Activated T-helper 2 cell treated with anti-CD3 and anti-CD28 coated beads, Interferon-gamma antibody, Interleukin-2, Interleukin-4, amounts not matched to agents 10 μg/mL and 5 μg/mL and 100 μg/mL, durations not matched to agents 14 hours and 24 hours and 36 hours (primary cell): ENCODE measurements around the gene PARP16. TPM values are rescaled to one million over a fixed set of nuclear protein-coding genes. Genes with fewer than 3 reads are reported as not detected.
A peak's percentile ranks its signal among the peaks of the same experiment; 100 is the strongest.
"Not testable (repeated sequence)": the region's sequence is repeated elsewhere in the genome, so short reads cannot be mapped to it uniquely, and the experiment has no call there.

ENCODE experiments used
- DNase-seq: peaks from one replicate; pipeline ENCODE4 v3.0.0; 2021; ENCODE audit warnings: low spot score
- H3K27ac Mint-ChIP-seq: one replicate; pipeline ENCODE4 v1.8.0; 2021; ENCODE audit warnings: mixed read lengths
- H3K27me3 Mint-ChIP-seq: one replicate; pipeline ENCODE4 v1.8.0; 2021; ENCODE audit warnings: low read depth, mixed read lengths
- H3K36me3 Mint-ChIP-seq: one replicate; pipeline ENCODE4 v1.8.0; 2021; ENCODE audit warnings: low read depth, mixed read lengths
- H3K4me1 Mint-ChIP-seq: one replicate; pipeline ENCODE4 v1.8.0; 2021; ENCODE audit warnings: low read depth, mixed read lengths
- H3K4me3 Mint-ChIP-seq: one replicate; pipeline ENCODE4 v1.8.0; 2021; ENCODE audit warnings: low read depth, mild to moderate bottlenecking, moderate library complexity, mixed read lengths
- H3K9me3 Mint-ChIP-seq: one replicate; pipeline ENCODE4 v1.8.0; 2021; ENCODE audit warnings: mixed read lengths
- intact Hi-C: fragments of 100-400 bp; cut with micrococcal nuclease; formaldehyde crosslinking; loops from one replicate; pipeline ENCODE4 v1.15.1; 2023
- total RNA-seq: library from RNA; stranded (reverse); gene quantifications from 2 replicates; pipeline ENCODE4 v1.2.3, GENCODE V29; 2022

Gene PARP16
- total RNA-seq, 1 donor from 2014 or later = 11.5 TPM

DNA sequence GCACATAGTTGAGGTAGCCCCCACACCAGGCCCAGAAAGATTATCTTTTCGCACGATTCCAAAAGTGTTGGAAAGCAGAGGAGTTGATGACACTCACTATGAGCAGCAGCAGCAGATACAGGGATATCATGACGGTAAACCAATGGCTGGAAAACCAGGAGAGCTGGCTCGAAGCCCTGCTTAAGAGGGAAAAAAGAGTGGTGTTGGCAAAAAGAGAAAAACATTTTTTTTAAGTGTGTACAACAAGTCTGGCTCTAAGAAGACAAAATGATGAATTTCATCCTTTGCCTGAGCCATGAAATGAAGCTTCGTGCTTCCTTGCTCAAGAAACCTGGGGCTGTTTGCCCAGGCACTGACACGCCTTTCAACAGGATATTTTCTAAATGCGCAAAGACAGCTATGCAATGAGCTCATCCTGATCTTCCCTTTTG lies 27.3 kb downstream of the PARP16 start:
- no peaks in the 10 kb centered on the region for H3K4me1 Mint-ChIP-seq
- DNase-seq = no peak
- H3K27me3 Mint-ChIP-seq = no peaks in the 10 kb centered on the region
- peaks cover 34% of the 10 kb centered on the region for H3K36me3 Mint-ChIP-seq
- H3K27ac Mint-ChIP-seq = no peak overlapping the region
- intact Hi-C loops = no loop called here
- no peak overlapping the region for H3K4me3 Mint-ChIP-seq
- H3K9me3 Mint-ChIP-seq = no peaks in the 10 kb centered on the region

DNA sequence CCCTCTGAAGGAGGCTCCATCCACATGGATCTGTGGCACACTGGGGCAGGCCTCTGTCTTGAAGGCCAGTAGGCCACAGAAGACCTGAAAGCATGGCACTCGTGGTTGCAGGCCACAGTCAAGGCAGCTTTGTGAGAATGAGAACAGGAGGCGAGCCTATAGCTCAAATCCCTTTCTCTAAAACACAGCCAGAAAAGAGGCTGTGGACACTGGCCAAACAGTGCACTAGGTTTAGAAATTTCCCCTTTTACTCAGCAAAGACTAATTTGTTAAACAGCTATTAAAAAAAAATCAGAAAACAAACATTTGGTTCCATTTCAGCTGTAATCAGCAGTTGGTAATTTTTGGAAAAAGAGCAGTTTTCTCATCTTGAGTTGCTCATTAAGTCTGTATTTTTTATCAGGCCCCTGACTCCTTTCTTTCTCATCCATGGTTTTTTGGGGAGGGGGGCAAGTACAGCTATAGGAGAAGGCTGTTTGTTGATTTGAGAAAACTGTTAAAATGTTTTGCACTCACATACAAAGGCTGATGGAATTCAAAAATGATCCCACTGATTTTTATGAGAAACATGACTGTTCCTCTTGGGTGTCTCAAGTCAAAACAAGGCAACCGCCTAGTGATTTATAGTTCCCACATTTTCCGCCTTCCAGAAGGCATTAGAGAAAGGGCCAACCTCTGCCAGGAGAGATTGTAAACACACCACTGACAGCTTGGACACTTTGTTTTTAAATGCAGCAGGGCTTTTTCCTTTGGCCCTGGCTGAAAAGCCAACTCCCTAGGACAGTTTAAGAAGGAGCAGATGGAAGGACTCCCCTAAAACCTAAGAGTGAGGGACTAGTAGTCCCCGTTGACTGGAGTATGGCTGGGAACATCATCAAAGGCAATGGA lies 28.1 kb downstream of the PARP16 start:
- H3K27ac Mint-ChIP-seq = no peak overlapping the region
- H3K36me3 Mint-ChIP-seq = peaks cover 34% of the 10 kb centered on the region
- H3K4me3 Mint-ChIP-seq = no peak overlapping the region
- intact Hi-C loops = no loop called here
- DNase-seq = no peak
- no peaks in the 10 kb centered on the region for H3K9me3 Mint-ChIP-seq
- H3K4me1 Mint-ChIP-seq = no peaks in the 10 kb centered on the region
- no peaks in the 10 kb centered on the region for H3K27me3 Mint-ChIP-seq

DNA sequence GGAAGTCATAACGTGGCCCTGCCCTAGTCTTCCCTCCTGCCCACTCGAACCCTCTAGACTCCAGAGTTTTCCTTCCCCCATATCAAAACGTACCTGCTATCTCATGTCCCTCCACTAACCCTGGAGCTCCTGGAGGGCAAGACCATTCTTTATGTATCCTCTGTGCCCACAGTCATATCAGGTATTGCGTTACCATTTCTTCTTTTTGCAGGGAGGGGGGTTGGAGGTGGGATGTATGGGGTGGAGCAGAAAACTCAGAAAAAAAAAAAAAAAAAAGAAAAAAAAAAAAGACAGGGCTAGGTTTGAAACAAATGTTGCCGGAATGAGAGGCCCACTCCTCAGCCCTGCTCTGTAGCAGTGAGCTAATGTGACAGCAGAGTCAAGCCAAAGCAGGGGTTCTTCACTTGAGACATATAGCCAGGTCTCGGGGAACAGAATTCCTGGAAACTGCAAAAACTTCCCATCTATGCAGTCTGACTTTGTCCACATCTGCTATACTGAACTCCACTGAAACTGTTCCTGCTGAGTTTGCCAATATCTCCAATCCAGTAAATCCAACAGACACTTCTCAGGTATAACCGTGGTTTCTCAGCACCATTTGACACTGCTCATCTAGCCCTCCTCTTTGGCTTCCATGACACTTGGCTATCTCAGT lies 31.1 kb downstream of the PARP16 start:
- H3K4me1 Mint-ChIP-seq = peaks cover under 1% of the 10 kb centered on the region
- intact Hi-C loops = no loop called here
- peaks cover 24% of the 10 kb centered on the region for H3K36me3 Mint-ChIP-seq
- no peak overlapping the region for H3K27ac Mint-ChIP-seq
- no peak overlapping the region for H3K4me3 Mint-ChIP-seq
- no peak for DNase-seq
- H3K27me3 Mint-ChIP-seq = no peaks in the 10 kb centered on the region
- no peaks in the 10 kb centered on the region for H3K9me3 Mint-ChIP-seq

DNA sequence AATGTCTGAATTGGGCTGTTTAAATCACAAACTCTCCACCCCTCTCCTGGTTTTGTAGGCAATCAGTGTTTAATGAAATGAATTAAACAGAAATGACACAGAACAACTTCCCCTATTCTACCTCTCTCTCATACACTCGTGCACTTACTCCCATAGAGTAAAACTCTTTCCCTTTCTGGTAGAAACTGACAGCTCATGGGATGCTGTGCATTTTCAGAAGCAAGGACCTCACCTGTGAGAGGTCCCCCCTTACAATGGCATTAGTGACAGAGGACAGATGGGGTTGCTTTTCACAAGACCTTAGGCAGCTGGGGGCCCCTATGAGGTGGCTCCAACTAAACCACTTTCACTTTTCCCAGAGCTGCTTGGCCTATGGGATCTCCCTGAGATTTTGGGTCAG lies 31.9 kb downstream of the PARP16 start:
- peaks cover 15% of the 10 kb centered on the region for H3K36me3 Mint-ChIP-seq
- DNase-seq = no peak
- H3K27ac Mint-ChIP-seq = no peak overlapping the region
- H3K9me3 Mint-ChIP-seq = no peaks in the 10 kb centered on the region
- H3K27me3 Mint-ChIP-seq = no peaks in the 10 kb centered on the region
- intact Hi-C loops = no loop called here
- H3K4me3 Mint-ChIP-seq = no peak overlapping the region
- H3K4me1 Mint-ChIP-seq = peaks cover 4% of the 10 kb centered on the region

GRCh38 chr15:65254356-65254755 lies 32.3 kb downstream of the PARP16 start:
- no peaks in the 10 kb centered on the region for H3K27me3 Mint-ChIP-seq
- H3K9me3 Mint-ChIP-seq = no peaks in the 10 kb centered on the region
- H3K4me3 Mint-ChIP-seq = no peak overlapping the region
- peaks cover 14% of the 10 kb centered on the region for H3K36me3 Mint-ChIP-seq
- DNase-seq = no peak
- peaks cover 7% of the 10 kb centered on the region for H3K4me1 Mint-ChIP-seq
- intact Hi-C loops = no loop called here
- no peak overlapping the region for H3K27ac Mint-ChIP-seq

GRCh38 chr15:65249641-65250040 lies 37.0 kb downstream of the PARP16 start:
- intact Hi-C loops = loop anchor here (2.0 kb wide), 1 partner anchor 55 kb away; the partner anchor contains the start of gene RNU5B-1
- no peak for DNase-seq
- H3K27ac Mint-ChIP-seq = peak overlapping the region; percentile 30
- H3K27me3 Mint-ChIP-seq = no peaks in the 10 kb centered on the region
- no peaks in the 10 kb centered on the region for H3K9me3 Mint-ChIP-seq
- H3K4me3 Mint-ChIP-seq = no peak overlapping the region
- no peaks in the 10 kb centered on the region for H3K36me3 Mint-ChIP-seq
- H3K4me1 Mint-ChIP-seq = peaks cover 7% of the 10 kb centered on the region

GRCh38 chr15:65248511-65249255 lies 38.0 kb downstream of the PARP16 start:
- H3K4me1 Mint-ChIP-seq = peaks cover 7% of the 10 kb centered on the region
- H3K9me3 Mint-ChIP-seq = no peaks in the 10 kb centered on the region
- intact Hi-C loops = loop anchor here (2.0 kb wide), 1 partner anchor 56 kb away; the partner anchor contains the start of gene RNU5B-1
- no peak overlapping the region for H3K4me3 Mint-ChIP-seq
- H3K27me3 Mint-ChIP-seq = no peaks in the 10 kb centered on the region
- DNase-seq = no peak
- no peak overlapping the region for H3K27ac Mint-ChIP-seq
- H3K36me3 Mint-ChIP-seq = no peaks in the 10 kb centered on the region

GRCh38 chr15:65246939-65247338 lies 39.7 kb downstream of the PARP16 start:
- intact Hi-C loops = no loop called here
- Mint-ChIP-seq H3K4me3 (no peak overlapping the region), H3K4me1 (peaks cover 7% of the 10 kb centered on the region), H3K36me3 (no peaks in the 10 kb centered on the region), H3K27me3 (no peaks in the 10 kb centered on the region), H3K27ac (no peak overlapping the region), H3K9me3 (no peaks in the 10 kb centered on the region)
- no peak for DNase-seq

DNA sequence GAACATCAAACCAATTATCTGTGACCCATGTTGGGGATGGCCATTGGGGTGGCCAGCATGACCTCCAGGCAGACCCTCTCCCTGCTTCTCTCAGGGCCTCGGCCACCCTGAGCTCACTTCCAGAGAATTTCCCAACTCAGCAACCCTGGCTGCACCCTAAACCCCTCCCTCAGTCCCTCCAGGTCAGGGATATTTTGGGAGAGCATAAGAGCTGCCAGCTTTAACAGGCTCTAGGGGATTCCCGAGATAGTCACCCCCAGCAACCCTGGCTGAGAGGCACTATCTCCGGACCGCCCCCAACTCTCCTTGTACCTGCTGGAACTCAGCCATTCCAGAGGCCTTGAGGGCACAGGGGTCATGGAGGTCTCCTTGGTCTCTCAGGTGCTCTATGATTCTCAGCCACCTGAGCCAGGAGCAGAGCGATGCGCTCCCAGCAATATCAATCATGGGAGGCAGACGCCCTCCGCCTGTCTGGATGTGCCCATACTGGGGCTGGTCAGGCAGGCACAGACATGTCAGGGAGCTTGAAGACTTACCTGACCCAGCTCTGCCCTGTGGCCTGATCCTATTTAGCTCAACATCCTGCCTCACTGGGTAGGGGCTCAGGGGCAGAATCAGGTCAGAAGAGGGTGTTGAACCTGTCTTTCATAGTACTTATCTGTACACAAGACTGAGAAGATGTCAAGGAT lies 40.5 kb downstream of the PARP16 start:
- Mint-ChIP-seq H3K27me3 (no peaks in the 10 kb centered on the region), H3K4me1 (peaks cover 7% of the 10 kb centered on the region), H3K27ac (no peak overlapping the region), H3K9me3 (no peaks in the 10 kb centered on the region), H3K36me3 (no peaks in the 10 kb centered on the region), H3K4me3 (no peak overlapping the region)
- no peak for DNase-seq
- intact Hi-C loops = no loop called here

DNA sequence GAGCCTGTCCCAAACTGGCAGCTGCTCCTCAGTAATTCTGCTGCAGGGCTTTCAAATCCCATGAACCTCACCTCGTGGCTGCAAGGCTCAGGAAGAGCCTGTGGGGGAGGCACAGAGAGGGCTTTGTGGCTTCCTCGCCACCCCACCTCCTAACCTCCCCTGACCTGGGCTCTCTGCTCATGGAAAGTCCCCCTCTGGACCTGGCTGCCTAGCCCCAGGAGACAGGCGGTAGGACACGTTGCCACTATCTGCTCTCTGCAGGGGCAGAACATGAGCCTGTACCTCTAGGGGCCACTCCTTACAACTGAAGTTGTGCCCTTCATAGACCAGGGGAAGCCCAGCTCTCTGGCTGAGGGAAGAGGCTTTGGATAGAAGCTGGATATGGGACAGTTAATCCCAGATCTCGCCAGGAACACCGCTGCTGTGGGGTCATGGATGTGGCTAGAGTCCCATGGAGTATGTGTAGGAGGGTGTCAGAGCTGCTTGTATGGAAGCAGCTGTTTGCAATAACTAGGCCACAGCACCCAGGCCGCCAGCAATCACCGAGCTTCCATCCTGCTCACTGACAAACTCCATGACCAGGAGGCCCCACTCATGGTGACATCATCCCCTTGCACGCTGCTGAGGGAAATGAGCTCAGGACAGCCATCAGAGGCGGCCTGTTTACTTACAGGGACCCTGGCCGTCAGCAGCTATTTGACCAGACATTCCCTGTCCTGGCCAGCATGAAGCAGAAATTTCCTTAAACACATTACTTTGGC lies 41.4 kb downstream of the PARP16 start:
- no peak for DNase-seq
- intact Hi-C loops = no loop called here
- H3K27me3 Mint-ChIP-seq = no peaks in the 10 kb centered on the region
- H3K4me1 Mint-ChIP-seq = peaks cover 5% of the 10 kb centered on the region
- H3K27ac Mint-ChIP-seq = no peak overlapping the region
- no peaks in the 10 kb centered on the region for H3K9me3 Mint-ChIP-seq
- H3K36me3 Mint-ChIP-seq = no peaks in the 10 kb centered on the region
- no peak overlapping the region for H3K4me3 Mint-ChIP-seq

DNA sequence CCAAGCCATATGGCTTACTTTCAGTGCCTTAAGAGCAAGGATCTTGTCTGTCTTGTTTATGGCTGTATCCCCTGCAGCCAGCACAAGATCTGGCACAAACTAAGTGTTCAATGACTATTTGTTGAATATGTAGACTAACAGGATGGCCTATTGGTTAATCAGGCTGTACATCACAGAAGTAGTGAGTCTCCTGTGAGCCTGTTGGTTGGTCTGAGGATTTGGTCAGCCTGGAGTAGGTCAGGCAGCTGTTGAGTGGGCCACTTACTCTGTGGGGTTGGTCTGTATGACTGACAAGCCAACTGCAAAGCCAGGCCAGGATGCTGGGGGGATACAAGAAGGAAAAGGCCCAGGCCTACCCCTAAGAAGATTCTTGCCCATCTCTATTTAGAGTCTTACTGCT lies 42.0 kb downstream of the PARP16 start:
- DNase-seq = no peak
- peaks cover 2% of the 10 kb centered on the region for H3K4me1 Mint-ChIP-seq
- no peaks in the 10 kb centered on the region for H3K9me3 Mint-ChIP-seq
- H3K36me3 Mint-ChIP-seq = no peaks in the 10 kb centered on the region
- intact Hi-C loops = no loop called here
- H3K4me3 Mint-ChIP-seq = no peak overlapping the region
- no peaks in the 10 kb centered on the region for H3K27me3 Mint-ChIP-seq
- no peak overlapping the region for H3K27ac Mint-ChIP-seq

DNA sequence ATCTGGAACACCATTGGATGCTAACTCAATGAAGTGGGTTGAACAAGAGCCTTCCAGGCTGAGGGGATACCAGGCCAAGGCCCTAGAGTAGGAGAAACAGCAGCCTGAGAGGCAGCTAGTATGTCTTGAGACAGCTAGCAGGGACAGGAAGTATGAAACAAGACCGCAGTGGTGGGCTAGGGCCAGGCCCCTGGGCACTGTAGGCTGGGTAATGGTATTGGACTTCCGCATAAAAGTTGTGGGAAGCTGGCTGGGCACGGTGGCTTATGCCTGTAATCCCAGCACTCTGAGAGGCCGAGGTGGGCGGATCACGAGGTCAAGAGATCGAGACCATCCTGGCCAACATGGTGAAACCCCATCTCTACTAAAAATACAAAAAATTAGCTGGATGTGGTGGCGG lies 50.2 kb downstream of the PARP16 start:
- H3K36me3 Mint-ChIP-seq, H3K4me1 Mint-ChIP-seq, intact Hi-C loops, DNase-seq, H3K27ac Mint-ChIP-seq, H3K4me3 Mint-ChIP-seq, H3K27me3 Mint-ChIP-seq, H3K9me3 Mint-ChIP-seq: not testable (repeated sequence)
